Panc1 (cell line): ENCODE data around the gene ELMO2. TPM values are rescaled to one million over a fixed set of nuclear protein-coding genes. Genes with fewer than 3 reads are reported as not detected.
A peak's percentile ranks its signal among the peaks of the same experiment; 100 is the strongest.

Experiments
- ATAC-seq: fragments of 200-7000 bp; cut with Tn5 transposase; 2 replicates; pipeline ENCODE4 v1.9.1; 2020; ENCODE audit warnings: mild to moderate bottlenecking, moderate library complexity
- BruUV-seq: library from RNA; stranded (reverse); fragments of 400-500 nt; replicated peaks from 2 replicates; lab custom pipeline; 2021; lab: Mats Ljungman, UMichigan
- CTCF ChIA-PET: fragments of 300-600 bp; sonication (Branson Sonifier 250); formaldehyde crosslinking; loops from one replicate; lab custom pipeline; 2022; ENCODE audit warnings: antibody characterized with exemption; lab: Charles Lee
- POLR2A ChIA-PET: fragments of 300-600 bp; sonication (Branson Sonifier 250); formaldehyde crosslinking; loops from one replicate; lab custom pipeline; 2022; ENCODE audit warnings: antibody characterized with exemption; lab: Charles Lee
- DNase-seq: peaks from one replicate; pipeline ENCODE4 v3.0.0-alpha.2; 2010; ENCODE audit warnings: low read depth, low spot score
- H3K27ac ChIP-seq: 2 replicates; pipeline ENCODE4 v1.5.1; 2011; ENCODE audit warnings: mild to moderate bottlenecking, low read length, inconsistent platforms
- H3K27me3 ChIP-seq: fragments of 200-500 bp; sonication (Bioruptor generic); 2 replicates; pipeline ENCODE4 v1.6.0; 2014; ENCODE audit warnings: low read length, inconsistent platforms; ENCODE audit not compliant: control insufficient read depth, insufficient read depth
- H3K36me3 ChIP-seq: fragments of 200-500 bp; sonication (Bioruptor generic); 2 replicates; pipeline ENCODE4 v1.5.1; 2014; ENCODE audit warnings: inconsistent platforms, mild to moderate bottlenecking, low read length, moderate library complexity; ENCODE audit not compliant: control insufficient read depth, insufficient read depth
- H3K4me1 ChIP-seq: 2 replicates; pipeline ENCODE4 v1.5.1; 2011; ENCODE audit warnings: inconsistent platforms, mild to moderate bottlenecking, low read length, moderate library complexity; ENCODE audit not compliant: control insufficient read depth, insufficient read depth
- H3K4me3 ChIP-seq, 2 experiments: 2 replicates each; pipeline ENCODE4 v1.5.1; 2011 to 2012; ENCODE audit warnings: low read depth in 2 of 2, low read length in 2 of 2, mild to moderate bottlenecking in 2 of 2, inconsistent platforms in 1 of 2, moderate library complexity in 1 of 2
- H3K9me3 ChIP-seq: fragments of 200-500 bp; sonication (Bioruptor generic); 2 replicates; pipeline ENCODE4 v1.5.1; 2014; ENCODE audit warnings: low read depth, mild to moderate bottlenecking, inconsistent platforms, low read length, moderate library complexity; ENCODE audit not compliant: control insufficient read depth, insufficient read depth
- CTCF ChIP-seq: fragments of 450-650 bp; IDR thresholded peaks from 2 replicates; pipeline ENCODE4 v1.5.1; 2017; ENCODE audit warnings: mild to moderate bottlenecking
- POLR2AphosphoS5 ChIP-seq: IDR thresholded peaks from 2 replicates; pipeline ENCODE4 v1.6.1; 2012; ENCODE audit warnings: mild to moderate bottlenecking, low read depth, low read length, moderate library complexity
- REST ChIP-seq, 2 experiments: IDR thresholded peaks; 2 replicates each; pipeline ENCODE4 v1.6.1; 2011 to 2012; ENCODE audit warnings: low read depth in 2 of 2, control low read depth in 1 of 2, low read length in 1 of 2, mild to moderate bottlenecking in 1 of 2, moderate library complexity in 1 of 2; ENCODE audit not compliant: insufficient read depth in 1 of 2
- SIN3A ChIP-seq: IDR thresholded peaks from 2 replicates; pipeline ENCODE4 v1.6.1; 2012; ENCODE audit warnings: low read depth, mild to moderate bottlenecking, low read length, moderate library complexity, borderline replicate concordance; ENCODE audit not compliant: insufficient read depth
- TCF7L2 ChIP-seq: IDR thresholded peaks from 2 replicates; pipeline ENCODE4 v1.6.1; 2011; ENCODE audit warnings: mild to moderate bottlenecking, low read depth, low read length, inconsistent platforms
- in situ Hi-C: cut with HindIII; loops from 2 replicates; pipeline ENCODE4 v1.10.0; 2016; ENCODE audit warnings: low sequenced_read_pairs, low pct_unique_long_range_greater_than_20kb
- intact Hi-C: fragments of 100-400 bp; cut with micrococcal nuclease; formaldehyde crosslinking; loops from one replicate; pipeline ENCODE4 v1.10.0; 2022; ENCODE audit not compliant: unreplicated experiment
- total RNA-seq: library from RNA; stranded (reverse); gene quantifications from one replicate; pipeline ENCODE4 v1.2.1, GENCODE V29; 2021; ENCODE audit not compliant: unreplicated experiment

Gene ELMO2
- total RNA-seq, 1 experiment from 2014 or later = 40.4 TPM

- in situ Hi-C loops = no loop called here
- TF ChIP-seq SIN3A = no peak
- no peak for TF ChIP-seq TCF7L2
- no peak for TF ChIP-seq POLR2AphosphoS5
- no peak for TF ChIP-seq CTCF
- no peak for TF ChIP-seq REST (IDR thresholded peaks at IDR 0.05; ENCODE audit: insufficient read depth in 1 of 2, low read depth in 2 of 2, low read length in 1 of 2)
- Histone ChIP-seq H3K27ac (no peak overlapping the region), H3K27me3 (no peaks in the 10 kb centered on the region), H3K4me1 (no peaks in the 10 kb centered on the region), H3K4me3 (no peak overlapping the region), H3K9me3 (no peaks in the 10 kb centered on the region), H3K36me3 (0 out of 2 replicates have a peak, but pooled peaks cover 8% of the 10 kb centered on the region)
- ChIA-PET POLR2A (no interaction called here), CTCF (no interaction called here)
- DNase-seq = no peak
- no TSS peak for BruUV-seq
- no peak for ATAC-seq
- intact Hi-C loops = no loop called here
Measured at GRCh38 chr20:46393967-46394366, 12.4 kb downstream of the ELMO2 start.

GRCh38 chr20:46388937-46389336, 17.5 kb downstream of the ELMO2 start:
- Histone ChIP-seq H3K4me3 (no peak overlapping the region), H3K4me1 (no peaks in the 10 kb centered on the region), H3K27me3 (no peaks in the 10 kb centered on the region), H3K27ac (no peak overlapping the region), H3K36me3 (peaks cover 11% of the 10 kb centered on the region), H3K9me3 (no peaks in the 10 kb centered on the region)
- ChIA-PET POLR2A (no interaction called here), CTCF (no interaction called here)
- TSS peak; percentile 35 for BruUV-seq
- no peak for ATAC-seq
- in situ Hi-C loops = no loop called here
- TF ChIP-seq TCF7L2 (no peak), REST (IDR thresholded peaks at IDR 0.05; ENCODE audit: insufficient read depth in 1 of 2, low read depth in 2 of 2, low read length in 1 of 2) (no peak), SIN3A (no peak), POLR2AphosphoS5 (no peak), CTCF (no peak)
- intact Hi-C loops = no loop called here
- no peak for DNase-seq
